Neural progenitor cell (in vitro differentiated cells): Measurements from ENCODE around the gene FER.

Experiments used
- CTCF ChIP-seq: fragments of 200-600 bp; sonication (generic); IDR thresholded peaks from 2 replicates; pipeline ENCODE4 v1.5.1; 2017; ENCODE audit warnings: antibody characterized with exemption, mild to moderate bottlenecking
- EZH2 ChIP-seq: fragments of 200-600 bp; sonication (generic); IDR thresholded peaks from 2 replicates; pipeline ENCODE4 v1.6.1; 2017; ENCODE audit warnings: antibody characterized with exemption, mild to moderate bottlenecking, moderate library complexity

DNA sequence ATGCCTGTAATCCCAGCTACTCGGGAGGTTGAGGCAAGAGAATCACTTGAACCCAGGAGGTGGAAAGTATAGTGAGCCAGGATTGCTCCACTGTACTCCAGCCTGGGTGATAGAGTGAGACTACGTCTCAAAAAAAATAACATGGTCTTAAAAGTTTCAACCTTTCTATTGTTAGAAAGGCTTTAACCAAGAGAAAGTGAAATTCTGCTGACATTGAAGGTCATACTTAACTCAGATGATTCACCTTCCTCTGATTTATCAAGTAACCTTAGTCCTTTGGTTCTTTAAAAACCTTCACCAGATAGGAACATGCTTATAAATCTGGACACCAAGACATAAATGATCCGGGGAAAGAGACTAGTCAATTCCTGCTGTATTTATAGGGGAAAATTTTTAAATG lies 73.3 kb downstream of the FER start:
- no peak for TF ChIP-seq CTCF
- TF ChIP-seq EZH2: no peak
